ENCODE results near the gene PZP.

- no peak for TF ChIP-seq CTCF (IDR thresholded peaks at IDR 0.05; ENCODE audit: insufficient read depth, low read depth, low read length)
- TF ChIP-seq EZH2 (IDR thresholded peaks at IDR 0.05; ENCODE audit: insufficient read depth, low read length), result no peak
Measured at GRCh38 chr12:9104087-9104486, 104.1 kb downstream of the PZP start.

Measured in astrocyte (in vitro differentiated cells and primary cell).